AG09309 (cell line): ENCODE measurements around the gene PER1.

Experiments used
- DNase-seq: peaks from one replicate; pipeline ENCODE4 v3.0.0-alpha.2; 2010; ENCODE audit warnings: low read depth
- H3K4me3 ChIP-seq: 2 replicates; pipeline ENCODE4 v1.5.1; 2011; ENCODE audit warnings: mild to moderate bottlenecking, low read depth, low read length, moderate library complexity; ENCODE audit not compliant: control insufficient read depth
- CTCF ChIP-seq: IDR thresholded peaks from 2 replicates; pipeline ENCODE4 v1.5.1; 2011; ENCODE audit warnings: mild to moderate bottlenecking, low read depth, low read length, inconsistent platforms; ENCODE audit not compliant: insufficient read depth, control insufficient read depth; ENCODE audit errors: missing control alignments

The PER1 gene

GRCh38 chr17:8163978-8164814 is 12.0 kb upstream of the PER1 start:
- H3K4me3 ChIP-seq, result no peak overlapping the region
- TF ChIP-seq CTCF, result no peak
- DNase-seq, result no peak

- TF ChIP-seq CTCF, result no peak
- peak overlapping the region; percentile 97 for H3K4me3 ChIP-seq
- DNase-seq, result no peak
Measured at GRCh38 chr17:8162997-8163977, 11.1 kb upstream of the PER1 start.

- peak within 1 kb of the TSS; percentile 97 for H3K4me3 ChIP-seq
- TF ChIP-seq CTCF, result no peak
- DNase-seq, result no peak
Measured at GRCh38 chr17:8162233-8162996, 10.2 kb upstream of the PER1 start, which contains the start of gene VAMP2. VAMP2 (minus strand) TSS chr17:8162948; CDS start chr17:8162879, 69 bp downstream.

GRCh38 chr17:8161289-8162232 is 9.4 kb upstream of the PER1 start:
- H3K4me3 ChIP-seq, result peak overlapping the region; percentile 97
- no peak for DNase-seq
- TF ChIP-seq CTCF, result no peak

- H3K4me3 ChIP-seq, result no peak overlapping the region
- no peak for DNase-seq
- no peak for TF ChIP-seq CTCF
Measured at GRCh38 chr17:8160741-8161221, 8.6 kb upstream of the PER1 start.
